ENCODE measurements around the gene OSCAR.

DNA sequence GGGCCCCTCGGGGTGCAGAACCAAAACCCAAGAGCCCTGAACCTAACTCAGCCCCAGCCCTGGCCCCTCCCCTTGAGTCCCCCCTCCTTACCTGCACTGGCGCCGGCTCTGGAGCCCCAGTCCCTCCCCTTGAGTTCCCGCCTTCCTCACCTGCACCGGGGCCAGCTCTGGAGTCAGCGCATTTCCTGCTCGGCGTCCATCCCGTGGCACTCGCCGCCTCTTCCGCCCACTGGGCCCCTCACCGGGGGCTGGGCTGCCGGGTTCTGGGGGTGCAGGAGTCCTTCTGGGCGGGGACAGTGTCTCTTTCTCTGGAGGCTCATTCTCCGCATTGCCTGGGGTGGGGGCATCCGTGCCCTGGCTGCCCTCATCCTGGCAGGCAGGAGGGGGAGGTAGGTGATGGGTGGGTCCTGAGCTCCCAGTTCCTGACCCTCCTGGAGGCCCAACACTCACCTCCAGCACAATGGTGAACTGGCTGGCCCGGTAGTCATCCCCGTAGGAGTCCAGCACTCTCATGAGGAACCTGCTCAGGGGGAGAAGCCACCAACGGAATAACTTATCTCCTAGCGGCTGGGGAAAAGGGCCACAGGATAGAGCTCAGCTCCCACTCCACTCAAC, 7.4 kb upstream of the OSCAR start:
- TF ChIP-seq POLR2A (IDR thresholded peaks at IDR 0.05), result no peak
- TF ChIP-seq, protein P1, sequence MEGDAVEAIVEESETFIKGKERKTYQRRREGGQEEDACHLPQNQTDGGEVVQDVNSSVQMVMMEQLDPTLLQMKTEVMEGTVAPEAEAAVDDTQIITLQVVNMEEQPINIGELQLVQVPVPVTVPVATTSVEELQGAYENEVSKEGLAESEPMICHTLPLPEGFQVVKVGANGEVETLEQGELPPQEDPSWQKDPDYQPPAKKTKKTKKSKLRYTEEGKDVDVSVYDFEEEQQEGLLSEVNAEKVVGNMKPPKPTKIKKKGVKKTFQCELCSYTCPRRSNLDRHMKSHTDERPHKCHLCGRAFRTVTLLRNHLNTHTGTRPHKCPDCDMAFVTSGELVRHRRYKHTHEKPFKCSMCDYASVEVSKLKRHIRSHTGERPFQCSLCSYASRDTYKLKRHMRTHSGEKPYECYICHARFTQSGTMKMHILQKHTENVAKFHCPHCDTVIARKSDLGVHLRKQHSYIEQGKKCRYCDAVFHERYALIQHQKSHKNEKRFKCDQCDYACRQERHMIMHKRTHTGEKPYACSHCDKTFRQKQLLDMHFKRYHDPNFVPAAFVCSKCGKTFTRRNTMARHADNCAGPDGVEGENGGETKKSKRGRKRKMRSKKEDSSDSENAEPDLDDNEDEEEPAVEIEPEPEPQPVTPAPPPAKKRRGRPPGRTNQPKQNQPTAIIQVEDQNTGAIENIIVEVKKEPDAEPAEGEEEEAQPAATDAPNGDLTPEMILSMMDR (IDR thresholded peaks at IDR 0.05 in 8 of 11, conservative IDR thresholded peaks at IDR 0.05 in 3 of 11), result no peak
